HG02938 (cell line): Measurements from ENCODE around the gene HCFC1R1.

Source experiments
- ATAC-seq: cut with Tn5 transposase; IDR thresholded peaks from one replicate; pipeline ENCODE4 v1.9.1; 2021; ENCODE audit warnings: mild to moderate bottlenecking, moderate library complexity; ENCODE audit not compliant: unreplicated experiment

Gene HCFC1R1

DNA sequence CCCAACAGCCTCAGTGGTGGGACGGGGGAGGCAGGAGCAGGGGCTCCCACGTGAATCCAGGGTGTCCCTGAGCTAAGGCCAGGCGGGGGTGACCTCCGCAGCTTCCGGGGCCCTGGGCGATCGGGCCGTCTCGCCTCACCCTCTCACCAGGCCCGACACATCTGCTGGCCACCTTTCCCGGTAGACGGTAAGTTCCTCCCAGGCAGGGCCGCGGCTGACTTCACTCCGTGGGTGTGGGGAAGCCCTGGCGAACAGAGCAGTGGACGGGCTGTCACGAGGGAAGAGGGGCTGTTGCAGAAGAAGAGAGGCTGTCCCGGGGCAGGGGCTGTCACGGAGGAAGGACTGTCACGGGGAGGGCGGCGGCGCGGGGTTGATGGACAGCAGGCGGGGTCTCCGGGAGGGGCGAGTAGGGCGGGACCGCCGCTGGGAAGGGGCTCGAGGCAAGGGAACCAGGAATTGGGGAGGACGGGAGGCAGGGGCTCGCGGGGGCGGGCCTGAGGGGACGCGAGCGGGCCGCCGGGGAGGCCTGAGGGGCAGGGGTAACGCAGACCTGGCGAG is 44.0 kb downstream of the HCFC1R1 start:
- peak; percentile 12 for ATAC-seq

DNA sequence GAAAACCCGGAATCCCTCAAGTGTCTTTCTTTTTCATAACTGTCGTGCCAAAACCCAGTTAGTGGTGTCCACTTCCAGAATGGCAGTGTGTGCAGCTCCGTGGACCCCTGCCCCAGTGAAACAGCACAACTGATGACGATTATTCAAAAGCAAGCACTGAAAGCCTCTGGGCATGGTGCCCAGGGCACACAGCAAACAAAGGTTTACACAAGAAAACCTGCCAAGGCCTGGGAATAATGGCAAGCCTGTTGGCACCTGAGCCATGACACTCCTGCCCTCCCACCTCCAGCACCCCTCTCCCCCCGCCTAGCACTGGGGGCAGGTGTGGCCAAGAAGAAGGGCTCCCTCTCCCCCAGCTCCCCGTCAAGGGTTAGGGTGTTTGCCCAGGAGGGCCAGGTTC is 46.3 kb downstream of the HCFC1R1 start:
- no peak for ATAC-seq

DNA sequence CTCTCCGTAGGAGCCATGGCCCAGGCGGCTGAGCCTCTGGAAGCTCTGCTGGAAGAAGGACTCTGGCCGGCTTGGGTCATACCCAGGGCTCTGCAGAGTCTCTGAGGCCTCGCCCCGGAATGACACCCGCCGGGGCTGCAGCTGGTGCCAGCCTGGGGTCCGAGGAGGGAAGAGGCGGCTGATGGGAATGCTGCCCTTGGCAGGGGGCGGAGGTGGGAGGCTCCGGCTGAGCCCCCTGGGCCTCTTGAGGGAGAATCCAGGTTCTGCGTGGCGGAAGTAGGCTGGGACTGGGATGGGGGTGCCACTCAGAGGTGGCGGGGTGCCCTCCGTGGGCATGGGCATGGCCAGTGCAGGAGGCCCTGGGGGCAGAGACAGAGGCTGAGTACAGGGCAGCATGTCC is 47.1 kb downstream of the HCFC1R1 start:
- ATAC-seq, result no peak

DNA sequence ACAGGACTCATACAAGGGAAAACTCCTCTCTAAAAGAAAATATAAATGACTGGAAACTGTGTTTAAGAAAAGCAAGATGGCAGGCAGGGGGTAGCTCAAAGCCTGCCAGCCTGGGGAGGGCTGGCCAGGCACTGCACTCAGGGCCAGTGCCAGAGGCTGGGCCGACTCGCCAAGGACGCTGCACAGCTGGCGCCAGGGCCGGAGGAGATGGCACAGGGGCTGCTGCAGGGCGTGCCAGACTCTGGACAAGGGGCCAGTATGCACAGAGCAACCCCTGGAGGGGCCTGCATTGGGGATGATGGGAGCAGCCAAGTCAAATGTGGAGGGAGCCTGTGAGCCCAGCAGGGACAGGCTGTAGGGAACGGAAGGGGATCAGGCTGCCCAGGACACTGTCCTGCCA is 47.5 kb downstream of the HCFC1R1 start:
- ATAC-seq, result no peak

DNA sequence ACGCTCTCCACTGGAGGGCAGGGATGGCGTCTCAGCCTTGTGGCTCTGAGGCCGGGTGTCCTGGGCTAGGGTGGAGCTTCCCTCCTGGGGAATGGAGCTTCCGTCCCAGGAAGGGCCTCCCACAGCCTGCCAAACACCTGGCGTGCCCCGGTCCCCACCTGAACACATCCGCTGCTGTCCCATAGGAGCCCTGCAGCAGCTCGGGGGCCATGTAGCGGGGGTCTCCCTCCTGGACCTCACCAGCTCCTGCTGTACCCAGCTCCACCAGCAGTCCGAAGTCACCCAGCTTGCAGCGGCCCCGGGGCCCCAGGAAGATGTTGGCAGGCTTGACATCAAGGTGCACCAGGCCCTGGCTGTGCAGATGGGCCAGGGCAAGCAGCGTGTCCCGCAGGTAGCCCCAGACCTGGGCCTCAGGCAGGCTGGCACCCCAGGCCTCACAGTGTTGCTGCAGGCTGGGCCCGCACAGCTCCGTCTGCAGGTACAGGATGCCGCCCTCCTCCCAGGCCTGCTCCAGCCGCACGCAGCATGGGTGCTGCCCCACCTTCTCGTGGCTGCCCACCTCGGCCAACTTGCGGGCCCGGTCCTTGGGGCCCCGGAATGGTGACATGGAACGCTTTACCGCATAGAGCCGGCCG is 48.5 kb downstream of the HCFC1R1 start:
- ATAC-seq, result no peak

DNA sequence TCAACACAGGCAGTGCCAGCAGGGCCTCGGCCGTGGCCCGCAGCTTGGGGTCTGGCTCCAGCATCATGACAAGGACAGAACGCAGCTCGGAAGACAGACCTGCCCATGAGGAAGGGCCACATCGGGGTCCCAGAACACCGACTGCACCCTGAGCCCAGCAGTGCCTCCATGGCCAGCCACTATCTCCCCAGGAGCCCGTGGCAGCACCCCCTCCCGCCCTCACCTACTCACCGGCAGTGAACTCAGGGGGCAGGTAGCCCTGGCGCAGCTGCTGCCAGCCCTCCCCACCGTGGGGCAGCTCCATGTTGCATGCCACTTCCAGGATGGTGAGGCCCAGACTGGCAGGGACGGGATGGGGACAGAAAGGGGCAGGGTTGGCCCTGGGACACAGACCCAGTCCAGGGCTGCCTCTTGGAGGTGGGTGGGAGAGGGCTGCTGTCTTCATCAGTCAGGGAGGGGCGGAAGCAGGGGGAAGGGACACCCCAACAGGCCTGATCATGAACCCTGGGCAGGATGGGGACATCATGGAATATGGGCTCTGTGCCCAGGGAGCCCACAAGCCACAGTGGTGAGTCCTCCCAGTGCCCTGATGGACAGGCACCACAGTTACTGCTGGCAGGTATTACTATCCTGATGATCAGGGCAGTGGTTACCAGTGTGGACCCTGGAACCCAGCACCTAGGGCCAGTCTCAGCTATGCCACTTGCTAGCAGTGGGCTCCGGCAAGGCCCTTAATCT is 49.3 kb downstream of the HCFC1R1 start:
- ATAC-seq, result no peak

DNA sequence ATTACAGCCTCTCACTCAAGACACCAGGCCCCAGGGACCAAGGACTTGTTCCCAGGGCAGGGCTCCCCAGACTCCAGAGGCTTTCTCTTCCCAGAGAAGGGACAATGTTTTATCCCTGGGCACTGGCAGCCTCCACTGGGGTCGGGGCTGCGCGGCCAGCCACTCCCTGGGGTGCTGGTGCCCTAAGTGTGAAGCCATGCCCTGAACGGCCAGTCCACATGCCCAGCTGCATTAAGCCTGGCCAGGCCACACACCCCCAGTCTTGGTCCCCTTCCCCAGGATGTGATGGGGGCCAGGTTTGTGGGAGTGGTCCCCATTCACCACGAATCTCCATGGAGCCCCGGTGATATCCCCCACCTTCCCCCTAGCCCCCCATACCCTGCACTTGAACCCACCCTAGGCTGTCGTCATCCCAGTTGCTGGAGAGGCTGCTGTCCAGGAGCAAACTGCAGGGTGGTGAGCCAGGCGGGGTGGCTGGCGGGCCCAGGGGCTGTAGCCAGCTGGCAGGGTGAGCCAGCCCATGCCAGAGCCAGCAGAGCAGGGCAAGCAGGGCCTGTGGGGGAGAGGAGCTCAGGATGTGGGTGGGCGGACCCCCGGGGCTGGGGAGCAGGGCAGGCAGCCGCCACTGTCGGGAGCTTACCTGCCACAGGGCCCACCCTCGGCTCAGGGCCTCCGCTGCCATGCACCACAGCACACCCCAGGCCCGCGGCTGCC is 50.0 kb downstream of the HCFC1R1 start:
- ATAC-seq, result no peak

DNA sequence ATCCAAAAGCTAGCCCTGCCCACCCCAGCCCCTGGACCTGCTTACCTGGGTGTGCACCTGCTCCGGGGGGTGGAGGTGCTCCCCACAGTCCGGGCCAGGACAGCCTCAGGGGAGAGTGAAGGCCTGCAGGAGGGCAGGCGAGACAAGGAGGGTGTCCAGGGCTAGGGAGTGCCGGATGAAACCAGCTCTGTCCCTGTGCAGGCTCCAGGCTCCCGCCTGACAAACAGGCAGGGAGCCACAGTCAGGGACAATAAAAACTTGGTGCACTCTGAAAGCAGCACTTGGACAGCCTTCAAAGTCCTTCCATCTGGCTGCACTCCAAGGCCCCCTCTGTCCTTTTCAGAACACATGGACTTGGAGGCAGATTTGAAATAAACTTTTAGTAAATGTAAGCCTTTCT is 50.6 kb downstream of the HCFC1R1 start:
- ATAC-seq, result no peak
